ENCODE data around the gene NRIP1.
"Not testable (repeated sequence)": the region's sequence is repeated elsewhere in the genome, so short reads cannot be mapped to it uniquely, and the experiment has no call there.

NRIP1 gene

DNA sequence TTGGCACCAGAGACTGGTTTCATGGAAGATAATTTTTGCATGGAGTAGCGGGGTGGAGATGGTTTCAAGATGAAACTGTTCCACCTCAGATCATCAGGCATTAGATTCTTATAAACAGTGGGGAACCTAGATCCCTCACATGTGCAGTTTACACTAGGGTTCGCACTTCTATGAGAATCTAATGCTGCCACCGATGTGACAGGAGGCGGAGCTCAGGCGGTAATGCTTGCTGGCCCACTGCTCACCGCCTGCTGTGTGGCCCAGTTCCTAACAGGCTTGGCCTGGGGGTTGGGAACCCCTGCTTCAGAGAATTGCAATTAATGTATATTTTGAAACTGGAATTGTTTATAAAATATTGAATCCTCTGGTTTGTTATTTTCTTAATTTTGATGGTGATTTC is 92.1 kb downstream of the NRIP1 start:
- no peak for DNase-seq (ENCODE audit: low read depth)

DNA sequence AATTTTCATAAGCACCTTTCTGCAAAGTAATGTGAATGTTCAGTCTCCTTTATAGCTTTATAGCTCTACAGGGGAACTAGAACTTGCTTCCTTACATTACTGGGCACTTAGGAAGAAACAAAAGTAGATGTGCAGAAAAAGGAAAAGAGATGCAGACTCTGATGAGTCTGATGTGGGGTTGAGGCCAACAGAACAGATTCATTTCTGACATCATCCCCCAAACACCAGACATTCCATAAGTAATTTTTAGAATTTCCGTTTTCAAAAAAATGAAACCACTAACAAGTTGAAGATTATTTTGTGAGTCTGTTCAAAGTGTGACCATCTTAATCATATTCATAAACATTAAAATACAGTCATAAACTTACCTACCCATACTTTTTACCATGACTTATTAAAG is 96.0 kb downstream of the NRIP1 start:
- no peak for DNase-seq (ENCODE audit: low read depth)

DNA sequence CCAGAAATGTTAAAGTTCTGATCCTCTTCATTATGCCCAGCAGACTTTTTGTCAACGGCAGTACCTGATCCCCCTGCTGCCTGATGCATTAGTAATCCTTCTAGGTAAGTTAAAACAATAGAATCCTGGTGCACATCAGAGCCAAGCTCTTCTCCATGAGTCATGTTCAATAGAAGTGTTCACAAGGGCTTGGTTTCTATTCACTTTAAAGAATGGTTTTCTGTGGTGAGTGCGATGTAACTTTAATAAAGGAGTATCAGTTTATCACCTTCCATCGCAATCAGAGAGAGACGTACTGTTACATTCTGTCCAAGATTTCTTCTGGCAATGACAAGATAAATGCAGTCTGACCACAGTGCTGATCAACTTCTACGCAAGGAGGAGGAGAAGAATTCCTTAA is 96.8 kb downstream of the NRIP1 start:
- no peak for DNase-seq (ENCODE audit: low read depth)

DNA sequence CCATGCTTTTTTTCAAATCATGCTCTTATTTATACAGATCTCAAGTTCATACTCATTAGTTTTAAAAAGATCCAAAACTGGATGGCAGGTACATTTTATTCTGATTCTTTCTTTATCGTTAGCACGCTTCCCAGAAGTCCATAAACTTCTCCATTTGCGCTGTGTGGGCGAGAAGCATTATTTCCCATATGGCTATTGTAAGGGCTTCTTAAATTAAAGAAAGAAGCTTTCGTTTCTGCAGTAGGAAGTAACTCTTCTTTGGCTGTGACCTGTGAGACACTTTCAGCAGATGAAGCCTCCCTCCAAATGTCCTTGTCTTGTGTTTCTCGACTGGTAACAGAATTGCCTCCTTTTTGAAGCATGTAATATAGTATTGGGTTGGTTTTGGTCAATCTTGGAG is 100.2 kb downstream of the NRIP1 start:
- no peak for DNase-seq (ENCODE audit: low read depth)

DNA sequence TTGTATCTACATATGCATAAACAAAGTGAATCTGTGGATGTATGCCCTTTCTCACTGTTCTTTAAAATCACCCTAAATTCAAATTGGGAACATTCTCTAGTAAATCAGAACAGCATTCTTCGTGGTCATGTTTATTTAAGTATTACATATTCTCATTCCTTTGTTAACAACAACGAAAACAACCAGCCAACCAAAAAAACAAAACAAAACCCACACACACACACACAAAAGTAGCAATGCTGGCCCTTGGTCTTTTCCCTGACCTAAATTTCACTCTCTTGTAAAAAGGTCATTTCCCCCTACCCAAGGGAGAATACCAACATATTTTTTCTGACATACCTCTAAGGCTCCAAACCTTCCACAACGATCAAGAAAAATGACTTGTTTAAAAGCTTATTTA is 102.6 kb downstream of the NRIP1 start:
- no peak for DNase-seq (ENCODE audit: low read depth)

DNA sequence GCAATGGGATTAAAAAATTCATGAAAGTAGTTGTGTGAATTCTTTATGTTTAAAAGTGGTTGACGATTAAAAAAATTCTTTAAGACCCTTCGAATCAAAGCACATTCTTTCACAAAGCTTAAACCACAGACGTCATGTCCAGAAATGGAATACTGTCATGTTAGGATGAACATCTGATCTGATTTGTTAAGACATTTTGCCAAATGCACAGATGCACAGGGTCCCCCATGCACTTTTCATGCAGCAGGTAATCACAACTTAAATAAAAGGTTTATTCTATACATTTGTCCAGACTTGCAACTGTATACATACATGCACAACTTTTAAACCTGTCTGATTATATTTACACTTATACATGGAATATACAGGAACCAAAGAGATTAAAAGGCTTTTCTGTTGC is 103.3 kb downstream of the NRIP1 start:
- no peak for DNase-seq (ENCODE audit: low read depth)

DNA sequence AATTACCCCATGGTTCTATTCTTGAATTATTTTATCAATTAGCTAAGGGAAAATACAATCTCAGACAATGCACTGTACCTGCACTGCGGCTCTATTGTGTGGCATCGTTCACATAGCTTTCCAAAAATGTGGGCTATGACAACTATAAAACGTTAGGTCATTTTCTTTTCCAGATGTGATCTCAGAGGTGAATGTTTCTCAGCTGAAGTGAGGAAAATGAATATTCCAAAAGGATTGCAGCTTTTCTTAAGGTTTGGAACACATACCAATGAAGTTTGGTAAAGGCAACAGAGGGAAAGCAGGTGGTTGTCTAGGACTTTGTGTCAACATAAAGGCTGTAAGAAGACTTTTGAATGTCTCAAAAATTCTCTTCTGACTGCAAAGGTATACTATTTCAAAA is 105.5 kb downstream of the NRIP1 start:
- no peak for DNase-seq (ENCODE audit: low read depth)

DNA sequence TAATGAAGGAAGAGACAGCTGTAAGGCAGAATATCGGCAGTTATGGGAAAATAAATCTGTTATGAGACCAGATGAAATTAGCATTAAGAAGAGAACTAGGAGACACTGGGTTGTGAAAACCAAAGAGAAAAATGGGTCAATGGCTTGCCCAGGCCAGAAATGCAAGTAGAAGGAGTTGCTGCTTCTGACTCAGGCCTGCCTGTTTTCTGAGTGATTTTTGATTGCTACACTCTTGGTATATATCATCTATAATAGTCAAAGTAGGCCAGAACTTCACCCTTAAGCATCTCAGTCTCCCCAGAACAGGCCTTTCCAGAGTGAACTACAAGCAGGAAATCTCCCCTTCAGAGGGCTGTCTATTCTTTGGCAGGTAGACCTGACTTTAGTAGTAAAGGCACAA is 107.0 kb downstream of the NRIP1 start:
- no peak for DNase-seq (ENCODE audit: low read depth)

DNA sequence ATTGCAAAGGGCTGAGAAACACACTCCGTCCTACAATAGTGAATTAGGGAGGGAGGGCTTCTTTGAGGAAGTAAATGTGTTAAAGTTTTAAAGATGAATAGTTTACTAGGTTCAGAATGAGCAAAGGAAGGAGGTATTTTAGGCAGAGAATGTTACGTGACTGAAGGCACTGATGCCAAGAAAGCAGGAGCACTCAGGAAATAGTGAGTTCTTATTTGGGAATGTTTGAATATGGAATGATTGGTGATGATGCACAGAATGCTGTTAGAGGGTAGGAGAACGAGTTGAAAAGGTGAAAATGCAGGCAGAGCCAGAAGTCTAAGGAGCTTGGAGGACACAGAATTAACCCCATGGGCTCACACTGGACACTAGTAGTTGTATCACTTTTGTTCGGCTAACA is 108.0 kb downstream of the NRIP1 start:
- DNase-seq (ENCODE audit: low read depth), result no peak

DNA sequence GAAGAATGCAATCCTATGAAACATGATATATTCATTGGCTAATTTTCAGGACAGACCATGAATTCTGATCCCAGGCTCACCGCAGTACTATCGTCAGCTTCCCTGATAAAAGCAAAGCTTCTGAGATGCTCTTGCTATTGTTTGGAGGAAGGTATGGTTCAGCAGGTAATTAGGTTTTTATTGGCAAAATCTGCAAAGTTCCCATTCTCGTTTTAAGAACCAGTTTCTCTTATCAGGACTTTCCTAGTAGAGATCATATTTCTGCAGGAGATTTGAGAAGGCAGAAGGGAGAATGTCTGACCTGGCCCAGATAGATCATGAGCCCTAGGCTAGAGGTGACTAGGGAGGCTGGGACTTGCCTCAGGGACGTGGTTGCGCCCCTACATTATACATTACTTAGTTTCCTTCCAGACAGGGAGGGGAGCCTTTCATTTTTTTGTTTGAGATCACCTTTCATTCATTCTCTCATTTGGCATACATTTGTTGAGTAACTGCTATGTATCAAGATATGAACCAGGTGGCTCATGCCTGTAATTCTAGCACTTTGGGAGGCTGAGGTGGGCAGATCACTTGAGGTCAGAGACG is 108.8 kb downstream of the NRIP1 start:
- no peak for DNase-seq (ENCODE audit: low read depth)

DNA sequence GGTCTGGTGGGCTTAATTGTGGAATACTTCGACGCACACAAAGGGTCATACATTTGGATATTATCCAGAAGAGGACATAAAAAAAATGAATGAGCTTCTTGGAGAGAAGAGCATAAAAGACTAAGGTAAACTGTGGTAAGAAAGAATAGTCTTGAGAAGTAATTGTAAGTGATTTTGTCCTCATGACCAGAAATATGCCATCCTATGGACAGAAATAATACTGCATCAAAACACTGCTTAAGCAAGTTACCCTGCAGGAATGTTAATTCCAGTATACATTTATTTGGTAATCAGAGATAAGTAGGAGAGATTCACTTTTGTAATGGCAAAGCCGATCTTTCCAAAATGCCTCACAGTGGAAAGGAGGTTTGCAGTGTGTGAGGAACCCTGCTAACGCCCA is 111.9 kb downstream of the NRIP1 start:
- no peak for DNase-seq (ENCODE audit: low read depth)

DNA sequence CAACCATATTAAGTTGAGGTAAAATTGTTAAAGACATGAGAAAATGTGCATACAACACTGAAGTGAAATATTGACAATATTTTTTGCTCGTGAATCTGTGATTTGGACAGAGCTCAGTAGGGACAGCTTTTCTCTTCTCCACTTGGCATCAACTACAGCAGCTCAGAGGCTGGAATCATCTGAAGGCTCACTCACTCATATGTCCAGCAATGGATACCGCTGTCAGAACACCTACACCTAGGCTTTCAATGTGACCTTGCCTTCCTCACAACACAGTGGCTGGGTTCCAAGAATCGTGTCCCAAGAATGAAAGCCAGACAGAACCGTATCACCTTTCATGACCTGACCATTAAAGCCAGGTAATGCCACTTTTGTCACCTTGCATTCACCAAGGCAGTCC is 115.2 kb downstream of the NRIP1 start:
- DNase-seq (ENCODE audit: low read depth), result no peak

DNA sequence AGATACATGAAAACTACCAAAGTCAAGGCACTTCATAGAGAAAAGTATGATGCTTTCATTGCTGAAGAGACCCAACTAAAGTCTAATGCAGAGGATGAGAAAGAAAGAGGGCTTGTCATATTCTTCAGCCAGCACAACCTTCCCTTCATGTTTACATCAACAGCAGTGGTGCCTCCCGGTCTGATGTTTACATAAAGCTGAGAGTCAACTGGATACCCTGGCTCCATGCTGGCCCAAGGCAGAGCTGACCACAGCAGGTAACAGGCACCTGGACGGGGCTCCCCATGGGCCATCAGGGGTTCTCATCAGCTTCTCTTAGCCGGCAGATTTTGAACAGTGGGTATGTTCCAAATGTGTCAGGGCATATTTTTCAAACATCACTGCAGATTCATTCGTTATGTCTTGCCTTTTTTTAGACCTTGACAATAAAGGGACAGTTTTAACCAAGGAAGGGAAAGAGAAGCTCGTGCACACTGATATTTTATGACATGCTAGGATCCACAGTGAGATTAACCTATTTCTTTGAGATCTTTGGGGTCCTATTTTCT is 117.1 kb downstream of the NRIP1 start:
- DNase-seq (ENCODE audit: low read depth), result no peak

DNA sequence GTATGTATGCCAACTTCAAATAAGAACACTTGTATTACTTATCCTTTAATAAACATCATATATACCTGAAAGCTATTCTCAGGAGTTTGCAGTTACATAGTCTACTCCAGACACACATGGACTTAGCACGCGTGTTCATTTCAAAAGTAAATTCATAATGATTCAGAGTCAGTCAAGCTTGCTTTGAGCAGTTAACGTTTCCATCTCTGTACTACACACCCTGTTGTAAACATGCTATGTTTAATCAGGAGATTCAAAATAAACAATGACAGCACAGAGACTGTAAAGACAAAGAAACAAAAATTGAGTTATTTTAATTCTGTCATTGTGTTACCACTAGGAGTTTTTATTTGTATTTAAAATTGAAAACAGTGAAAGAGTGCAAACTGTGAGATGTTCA is 119.6 kb downstream of the NRIP1 start:
- no peak for DNase-seq (ENCODE audit: low read depth)

DNA sequence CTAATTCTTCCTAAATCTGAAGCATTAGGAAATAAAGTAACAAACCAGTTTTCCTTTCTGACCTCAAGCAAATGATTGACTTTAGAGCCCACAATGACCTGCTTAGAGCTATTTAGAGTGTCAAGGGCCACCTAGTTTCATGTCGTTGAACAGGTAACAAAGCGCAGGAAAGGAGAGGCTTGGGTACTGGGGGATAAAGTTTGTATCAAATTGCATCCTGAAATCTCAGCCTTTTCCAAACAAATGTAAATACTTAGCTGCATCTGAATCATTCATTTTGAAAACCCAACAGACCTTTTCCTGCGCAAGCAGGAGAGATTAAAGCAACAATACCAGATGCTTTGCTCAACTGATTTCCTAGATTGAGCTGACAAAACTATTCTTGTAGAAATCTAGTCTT is 121.2 kb downstream of the NRIP1 start:
- no peak for DNase-seq (ENCODE audit: low read depth)

DNA sequence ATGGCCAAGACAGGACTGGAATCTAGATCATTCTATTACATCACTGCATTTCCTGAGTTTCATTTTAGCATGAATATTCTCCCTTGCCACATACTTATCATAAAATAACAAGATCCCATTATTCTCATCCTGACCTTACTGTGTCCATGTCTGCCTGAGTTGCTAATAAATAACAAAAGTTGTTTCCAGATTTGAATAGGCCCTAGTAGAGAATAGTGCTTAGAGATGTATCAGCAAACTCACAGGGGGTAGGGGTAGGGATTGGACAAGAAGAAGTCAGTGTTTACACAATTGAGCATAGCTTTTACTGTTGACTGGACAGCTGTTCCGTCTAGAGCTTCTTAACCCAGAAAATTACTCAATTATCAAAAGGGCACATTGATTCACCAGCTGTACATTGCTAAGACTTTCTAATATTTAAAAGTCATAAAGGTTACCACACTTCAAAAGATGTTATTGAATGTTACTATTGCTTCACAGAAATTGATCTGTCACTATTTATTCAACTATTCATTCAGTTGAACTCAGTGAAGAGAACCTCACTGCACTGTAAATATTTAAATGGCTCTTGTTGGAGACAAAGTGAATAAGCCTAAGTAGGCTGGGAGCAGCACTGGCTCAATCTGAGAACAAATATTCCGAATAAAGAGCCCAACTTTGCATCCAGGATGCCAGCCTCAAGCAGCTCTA is 121.9 kb downstream of the NRIP1 start:
- DNase-seq (ENCODE audit: low read depth), result no peak

DNA sequence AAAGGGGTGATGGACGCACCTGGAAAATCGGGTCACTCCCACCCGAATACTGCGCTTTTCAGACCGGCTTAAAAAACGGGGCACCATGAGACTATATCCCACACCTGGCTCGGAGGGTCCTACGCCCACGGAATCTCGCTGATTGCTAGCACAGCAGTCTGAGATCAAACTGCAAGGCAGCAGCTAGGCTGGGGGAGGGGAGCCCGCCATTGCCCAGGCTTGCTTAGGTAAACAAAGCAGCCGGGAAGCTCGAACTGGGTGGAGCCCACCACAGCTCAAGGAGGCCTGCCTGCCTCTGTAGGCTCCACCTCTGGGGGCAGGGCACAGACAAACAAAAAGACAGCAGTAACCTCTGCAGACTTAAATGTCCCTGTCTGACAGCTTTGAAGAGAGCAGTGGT is 137.5 kb downstream of the NRIP1 start:
- DNase-seq (ENCODE audit: low read depth), result not testable (repeated sequence)

DNA sequence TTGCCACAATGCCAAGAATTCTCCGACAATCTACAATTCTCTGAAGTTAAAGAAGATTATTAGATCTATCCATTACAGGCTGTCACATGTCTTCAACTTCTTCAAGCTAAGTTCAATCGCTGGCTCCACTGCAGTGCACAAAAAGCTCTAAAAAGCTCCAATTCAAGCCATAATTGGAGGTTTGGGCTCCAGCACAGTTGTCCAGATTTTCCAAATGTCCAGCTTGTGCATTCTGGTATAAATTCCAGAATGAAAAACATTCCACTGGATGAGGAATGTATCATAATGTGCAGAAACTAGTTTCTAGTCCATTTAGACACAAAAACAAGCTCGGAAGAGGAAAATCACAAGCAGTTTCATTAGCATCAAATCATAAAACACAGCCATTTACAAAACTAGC is 138.6 kb downstream of the NRIP1 start:
- DNase-seq (ENCODE audit: low read depth), result no peak

DNA sequence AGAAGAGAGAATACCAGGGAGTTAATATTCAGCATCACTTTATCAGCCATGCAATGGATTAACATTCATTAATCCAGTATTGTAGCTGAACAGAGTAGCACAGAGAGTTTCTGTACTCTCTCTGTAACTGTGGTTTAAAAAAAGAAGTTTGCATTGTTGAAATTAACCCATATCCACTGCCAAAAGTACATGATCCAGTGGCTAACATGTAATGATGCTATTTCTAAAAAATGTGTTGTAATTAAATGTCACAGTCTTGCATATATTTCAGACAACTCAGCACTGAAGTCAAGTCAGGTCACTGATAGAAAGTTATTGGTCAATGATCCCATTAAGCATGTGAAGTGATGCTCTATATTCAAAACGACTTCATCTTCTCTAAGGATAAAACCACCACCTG is 141.3 kb downstream of the NRIP1 start:
- DNase-seq (ENCODE audit: low read depth), result no peak

DNA sequence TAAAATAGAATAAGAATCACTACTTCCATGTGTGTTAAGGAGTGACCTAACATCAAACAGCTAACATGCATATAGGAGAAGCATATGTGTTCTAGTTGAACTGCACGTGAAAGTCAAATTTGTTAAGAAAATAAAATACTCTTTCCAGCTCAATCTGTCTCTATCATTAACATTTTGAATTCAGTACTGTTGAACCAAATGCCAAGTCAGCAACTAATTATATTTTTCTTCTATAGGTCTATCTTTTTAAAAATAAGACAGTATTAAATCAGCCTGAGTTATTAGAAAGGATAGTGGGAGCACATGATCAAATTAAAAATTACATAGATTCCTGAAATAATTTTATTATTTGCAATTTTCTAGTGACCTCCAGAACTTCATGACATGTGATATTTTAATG is 141.8 kb downstream of the NRIP1 start:
- DNase-seq (ENCODE audit: low read depth), result no peak

DNA sequence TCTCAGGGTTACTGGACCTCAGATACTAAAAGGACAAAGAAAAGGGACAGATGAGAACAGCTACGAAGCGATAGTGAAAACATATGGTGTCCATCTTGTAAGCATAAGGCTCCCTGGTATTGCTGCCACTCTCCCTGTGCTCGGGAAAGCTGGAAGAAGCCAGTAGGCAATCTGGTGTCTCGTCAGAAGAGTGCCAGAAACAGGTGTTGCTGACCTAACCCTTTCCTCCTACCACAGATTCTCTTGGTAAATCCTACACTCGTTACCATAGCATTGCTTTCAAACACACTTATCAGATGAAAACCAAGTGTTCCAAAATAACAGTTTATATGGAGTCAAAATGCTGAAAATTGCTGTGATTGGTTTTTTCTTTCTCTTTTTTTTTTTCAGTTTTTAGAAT is 146.3 kb downstream of the NRIP1 start:
- no peak for DNase-seq (ENCODE audit: low read depth)

DNA sequence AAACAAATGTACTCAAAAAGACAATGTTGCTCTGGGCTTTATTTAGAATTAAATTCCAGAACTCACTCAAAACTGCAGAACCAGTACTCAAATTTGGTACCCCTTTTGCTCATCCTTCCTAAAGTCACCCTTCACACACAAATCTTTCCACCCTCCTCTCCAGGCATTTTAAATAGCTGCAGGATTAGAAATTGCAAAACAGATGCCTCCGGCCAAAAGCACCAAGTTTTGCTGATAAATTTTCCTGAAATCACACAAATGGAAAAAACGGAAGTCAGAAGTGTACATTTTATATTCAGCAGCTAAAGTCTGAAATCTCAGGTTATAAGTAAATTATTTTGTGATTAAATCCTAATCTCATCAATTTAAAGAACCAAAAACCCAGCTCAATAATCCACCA is 147.0 kb downstream of the NRIP1 start:
- no peak for DNase-seq (ENCODE audit: low read depth)

DNA sequence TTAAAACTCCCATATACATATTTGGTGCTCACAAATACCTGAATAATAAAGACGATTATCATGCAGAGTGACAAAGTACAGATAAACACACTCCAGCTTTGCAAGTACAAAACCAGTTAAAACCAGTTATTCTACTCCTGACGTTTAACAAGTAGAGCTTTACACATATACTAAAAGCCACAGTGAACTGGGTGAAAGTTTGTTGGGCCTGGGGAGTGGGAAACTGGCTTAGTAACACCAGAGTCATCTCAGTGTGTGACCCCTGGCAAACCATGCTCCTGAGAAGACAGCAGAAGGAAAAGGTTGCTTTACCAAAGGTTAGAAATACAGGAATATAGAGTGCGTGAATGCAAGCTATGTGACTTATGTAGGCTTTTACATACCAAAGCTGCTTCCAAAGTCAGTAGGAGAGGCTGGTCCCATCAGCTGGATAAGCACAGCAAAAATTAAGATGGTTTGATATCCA is 148.1 kb downstream of the NRIP1 start:
- no peak for DNase-seq (ENCODE audit: low read depth)

DNA sequence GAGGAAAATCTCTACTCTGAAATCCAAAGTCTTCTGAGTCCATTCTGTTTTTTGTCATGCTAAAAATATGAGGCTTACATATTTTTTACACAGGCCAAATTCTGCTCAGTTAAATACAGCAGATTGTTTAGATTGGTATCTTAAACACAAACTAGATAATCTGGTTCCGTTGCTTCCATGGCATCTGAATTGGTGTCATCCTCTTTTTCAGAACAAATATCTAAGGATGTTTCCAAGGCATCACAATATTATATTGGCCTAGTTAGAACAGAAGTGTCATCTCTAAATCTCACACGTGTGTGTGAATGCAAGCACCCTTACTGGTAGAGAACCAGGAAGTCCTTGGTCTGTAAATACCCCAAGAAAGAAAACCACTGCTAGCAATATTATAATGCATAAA is 151.2 kb downstream of the NRIP1 start:
- DNase-seq (ENCODE audit: low read depth), result no peak
